Ovary (tissue), 3 donors: ENCODE results near the gene AQP12A.

Source experiments
- CTCF ChIP-seq, 3 donors: fragments of 450-650 bp in 2 of 3; fragments of 200-600 bp in 1 of 3; IDR thresholded peaks; one replicate each; pipeline versions ENCODE4 v1.5.1 to v1.8.0; 2016 to 2022; ENCODE audit warnings: antibody characterized with exemption in 3 of 3, mild to moderate bottlenecking in 1 of 3
- EP300 ChIP-seq: sonication (generic); formaldehyde crosslinking; IDR thresholded peaks from one replicate; pipeline ENCODE4 v1.6.1; 2017; ENCODE audit warnings: antibody characterized with exemption
- POLR2A ChIP-seq: fragments of 450-650 bp; IDR thresholded peaks from one replicate; pipeline ENCODE4 v1.6.1; 2017; ENCODE audit warnings: antibody characterized with exemption, mild to moderate bottlenecking, moderate library complexity
- donor health status: DM: no; HTN: no; CAD: no.

DNA sequence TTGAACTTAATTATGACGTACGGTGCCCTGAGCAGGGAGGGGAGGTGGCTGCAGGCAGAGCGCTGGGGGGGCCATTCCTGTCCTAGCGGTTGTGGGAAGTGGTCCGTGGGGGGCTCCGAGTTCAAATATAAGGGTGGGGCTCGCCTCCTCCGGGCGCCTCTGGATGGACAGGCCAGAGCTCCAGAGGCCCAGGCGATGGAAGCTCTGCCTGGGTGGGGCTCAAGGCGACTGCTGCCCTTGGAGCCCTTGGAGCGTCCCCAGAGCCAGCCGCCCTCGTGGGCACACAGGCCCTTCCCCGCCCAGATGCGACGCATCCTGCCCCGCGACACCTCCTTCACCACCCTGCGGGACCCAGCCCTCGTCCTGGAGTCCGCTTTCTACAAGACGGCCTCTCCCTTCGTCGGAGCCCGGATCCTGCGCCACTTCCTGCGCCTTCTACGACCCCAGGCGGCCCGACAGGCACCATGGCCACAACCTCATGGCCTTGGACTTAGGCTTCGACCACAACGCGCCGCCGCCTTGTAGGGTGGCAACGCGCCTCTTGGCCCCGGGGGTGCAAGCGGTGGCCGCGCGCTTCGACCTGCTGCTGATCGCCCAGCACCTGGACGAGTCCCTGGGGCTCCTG lies 19.5 kb upstream of the AQP12A start:
- TF ChIP-seq CTCF (IDR thresholded peaks at IDR 0.05), result no peak
- no peak for TF ChIP-seq POLR2A
- TF ChIP-seq EP300, result no peak
